ENCODE measurements around the gene ATP6V1C2. TPM values are rescaled to one million over a fixed set of nuclear protein-coding genes. Genes with fewer than 3 reads are reported as not detected.
"Not testable (repeated sequence)": the region's sequence is repeated elsewhere in the genome, so short reads cannot be mapped to it uniquely, and the experiment has no call there.

Gene ATP6V1C2
- total RNA-seq, 1 experiment from 2014 or later = not detected

DNA sequence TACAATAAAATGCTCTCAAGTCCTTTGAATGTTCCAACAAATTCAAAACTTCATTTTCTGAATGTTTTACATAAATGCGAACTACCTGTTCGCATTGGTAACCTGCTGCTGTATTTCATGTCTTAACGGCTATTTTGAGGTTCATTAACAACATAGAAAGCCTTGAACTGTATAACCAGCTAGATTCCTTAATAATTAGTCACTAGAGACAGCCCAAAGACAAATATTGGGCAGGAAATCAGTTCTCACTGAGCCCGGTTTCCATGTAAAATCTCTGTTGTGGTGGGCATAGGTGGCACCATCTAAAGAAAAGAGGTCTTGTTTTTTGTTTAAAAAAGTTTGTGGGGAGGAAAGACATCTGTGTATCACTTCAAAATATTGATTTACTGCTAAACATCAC, 62.0 kb downstream of the ATP6V1C2 start:
- peak; percentile 15 for DNase-seq (ENCODE audit: low read depth)

DNA sequence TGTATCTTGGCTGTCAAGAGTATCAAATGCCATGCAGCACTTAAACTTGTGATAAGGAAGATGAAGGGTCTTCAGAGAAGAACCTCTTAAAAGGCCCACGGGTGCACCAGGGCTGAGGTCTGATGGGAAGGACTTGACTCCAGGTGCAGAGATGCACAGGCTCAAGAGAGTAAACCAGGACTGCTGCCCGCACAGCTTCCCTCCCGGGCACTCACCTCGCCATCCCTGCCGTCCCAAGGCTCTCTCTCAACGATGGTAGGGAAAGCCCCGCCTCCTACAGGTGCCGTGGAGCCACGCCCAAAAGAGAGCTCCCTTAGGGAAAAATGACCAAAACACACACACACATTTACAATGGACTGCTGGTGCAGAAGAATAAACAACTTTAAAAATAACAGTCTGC, 63.3 kb downstream of the ATP6V1C2 start:
- no peak for DNase-seq (ENCODE audit: low read depth)

DNA sequence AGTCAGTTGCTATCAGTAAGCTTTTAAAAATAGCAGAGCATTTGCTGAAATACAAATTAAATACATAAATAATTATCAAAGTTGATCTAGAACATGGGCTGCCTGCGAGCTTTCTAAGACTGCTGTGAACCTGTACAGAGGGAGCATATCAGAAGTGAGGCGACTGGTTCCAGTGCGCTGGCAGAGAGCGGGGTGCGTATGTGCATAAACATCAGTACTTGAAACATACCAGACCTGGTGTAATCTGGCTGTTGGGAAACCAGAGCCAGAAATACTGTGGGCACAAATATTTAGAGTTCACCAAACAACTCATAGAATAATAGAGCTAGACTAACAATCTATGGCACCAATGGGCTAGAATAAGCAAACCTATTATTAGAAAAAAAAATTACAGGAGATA, 63.8 kb downstream of the ATP6V1C2 start:
- no peak for DNase-seq (ENCODE audit: low read depth)

DNA sequence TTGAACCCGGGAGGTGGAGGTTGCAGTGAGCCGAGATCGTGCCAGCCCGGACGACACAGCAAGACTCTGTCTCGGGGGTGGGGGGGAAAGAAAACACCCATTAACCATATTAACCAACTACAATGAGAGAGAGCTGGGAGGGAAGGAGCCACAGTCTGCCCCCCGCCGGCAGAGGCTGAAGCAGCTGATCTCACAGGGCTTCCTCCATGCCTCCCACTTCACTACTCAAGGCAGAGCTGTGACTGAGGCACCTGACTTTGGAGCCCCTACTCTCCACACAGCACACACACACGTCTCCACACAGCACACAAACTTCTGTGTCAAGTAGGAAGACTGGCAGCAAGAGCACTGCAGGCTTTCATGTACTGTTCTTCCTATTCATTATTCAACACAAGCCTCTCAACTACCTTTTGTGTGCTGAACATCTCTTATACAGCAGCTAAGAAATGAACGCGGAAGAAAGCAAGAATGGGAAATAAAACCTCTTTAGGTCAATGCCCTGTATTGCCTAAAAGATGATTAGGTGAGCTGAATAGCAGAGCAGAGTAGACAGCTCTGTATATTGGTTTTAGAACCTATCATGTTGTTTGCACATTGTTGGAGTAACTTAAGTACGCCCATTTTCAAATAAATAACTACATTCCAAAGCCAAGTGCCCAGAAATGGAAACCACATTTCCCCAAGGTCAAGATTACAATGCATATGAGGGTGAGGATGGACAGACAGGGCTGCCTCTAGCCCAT, 65.0 kb downstream of the ATP6V1C2 start:
- DNase-seq (ENCODE audit: low read depth) = no peak

DNA sequence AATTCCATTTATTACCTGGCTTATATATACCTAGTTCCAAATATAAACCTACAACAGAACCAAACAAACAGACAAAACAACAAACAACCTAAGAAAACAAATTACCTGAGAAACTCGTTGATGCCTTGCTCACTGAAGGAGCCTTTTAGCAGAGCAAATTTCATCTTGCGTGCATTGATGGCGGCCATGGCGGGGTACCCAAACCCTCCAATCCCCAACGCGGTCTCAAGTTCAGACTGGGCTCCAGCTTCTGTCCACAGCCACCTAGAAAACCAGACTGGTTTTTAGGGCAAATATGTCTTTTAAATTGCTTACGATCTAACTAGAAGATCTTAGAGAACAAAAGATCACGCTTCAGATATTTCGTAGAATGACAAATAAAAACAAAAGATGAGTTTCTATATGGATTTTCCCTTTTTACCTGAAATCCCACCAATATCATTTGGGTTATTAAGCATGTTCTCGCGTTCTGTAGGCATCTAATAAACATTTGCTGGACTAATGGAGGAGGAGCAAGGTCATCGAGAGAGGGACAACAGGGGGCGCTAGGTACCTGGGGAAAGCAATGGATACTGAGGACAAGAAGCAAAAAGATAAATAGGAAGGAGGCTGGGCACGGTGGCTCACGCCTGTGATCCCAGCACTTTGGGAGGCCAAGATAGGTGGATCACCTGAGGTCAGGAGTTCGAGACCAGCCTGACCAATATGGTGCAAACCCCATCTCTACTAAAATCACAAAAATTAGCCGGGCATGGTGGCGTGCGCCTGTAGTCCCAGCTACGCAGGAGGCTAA, 65.9 kb downstream of the ATP6V1C2 start:
- peak; percentile 24 for DNase-seq (ENCODE audit: low read depth)

DNA sequence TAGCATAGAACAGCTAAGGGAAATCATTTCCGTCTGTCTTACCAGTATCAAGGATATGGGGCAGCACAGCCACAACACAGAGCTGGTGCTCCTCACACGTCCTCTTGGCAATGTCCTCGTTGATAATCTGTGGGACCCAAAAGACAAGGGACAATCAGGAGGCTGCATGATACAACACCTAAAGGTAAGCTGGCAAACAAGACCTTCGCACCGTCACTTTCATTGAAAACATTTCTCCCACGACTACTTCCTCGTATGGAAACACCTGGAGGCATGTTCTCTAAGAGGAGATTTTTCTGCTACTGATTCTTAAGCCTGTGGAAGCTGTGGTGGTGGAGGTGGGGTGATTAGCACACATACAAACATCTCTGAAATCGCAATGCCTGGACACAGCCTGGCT, 67.4 kb downstream of the ATP6V1C2 start:
- DNase-seq (ENCODE audit: low read depth) = no peak

DNA sequence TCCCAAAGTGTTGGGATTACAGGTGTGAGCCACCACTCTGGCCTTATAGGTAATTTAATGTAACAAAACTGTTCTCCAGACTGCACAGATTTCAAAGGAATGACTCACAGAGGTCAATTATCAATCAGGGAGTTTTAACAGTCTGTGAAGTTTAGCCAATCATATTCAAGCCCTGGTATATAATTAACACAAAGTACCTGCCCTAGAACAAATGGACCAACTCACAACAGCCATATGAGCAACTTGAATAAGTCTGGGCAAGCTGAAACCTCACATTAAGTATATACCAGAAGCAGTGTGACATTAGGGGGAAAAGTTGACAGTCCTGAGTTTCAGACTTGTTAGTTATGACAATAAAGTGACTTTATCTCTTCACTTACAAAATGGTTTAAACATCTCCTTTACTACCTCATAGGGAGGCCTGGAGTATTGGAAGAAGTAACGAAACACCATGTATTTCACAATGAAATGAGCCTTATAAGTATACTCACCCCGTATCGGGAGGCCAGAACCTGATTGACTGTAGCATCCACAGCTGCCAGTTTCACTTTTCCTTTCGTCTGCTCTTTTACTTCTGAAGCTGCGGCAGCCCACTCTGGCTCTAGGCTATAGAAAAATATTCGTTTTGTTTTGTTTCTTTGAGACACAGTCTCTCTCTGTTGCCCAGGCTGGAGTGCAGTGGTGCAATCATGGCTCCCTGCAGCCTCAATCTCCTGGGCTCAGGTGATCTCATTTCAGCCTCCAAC, 69.0 kb downstream of the ATP6V1C2 start:
- DNase-seq (ENCODE audit: low read depth) = no peak

DNA sequence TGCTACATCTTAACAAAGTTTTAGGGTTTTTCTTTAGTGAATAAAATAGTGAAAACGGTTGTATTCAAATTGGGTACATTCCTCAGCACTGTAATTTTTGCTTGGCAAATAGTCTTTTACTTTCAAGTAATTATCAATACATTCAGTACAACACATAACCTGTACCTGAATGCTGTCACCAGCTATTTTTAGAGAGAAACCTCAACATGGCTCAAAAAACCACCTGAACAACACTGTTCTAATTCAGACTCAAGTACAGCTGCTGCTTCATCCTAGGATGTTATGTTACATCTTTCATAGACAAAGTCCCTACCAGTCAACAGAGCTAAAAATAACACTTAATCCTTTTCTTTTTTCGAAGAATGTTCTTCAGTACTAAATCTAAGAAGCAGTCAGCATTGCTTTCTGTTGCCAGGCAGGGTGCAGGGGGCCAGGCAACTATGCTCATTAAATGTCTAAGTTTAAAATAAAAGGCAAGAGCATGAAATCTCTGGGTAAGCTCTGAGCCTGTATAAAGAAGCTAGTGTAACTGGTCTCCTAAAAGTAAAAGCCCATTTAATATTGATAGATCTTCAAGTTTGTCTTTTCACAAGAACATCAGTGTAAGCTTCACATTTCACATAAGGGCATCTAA, 70.7 kb downstream of the ATP6V1C2 start:
- DNase-seq (ENCODE audit: low read depth) = no peak

DNA sequence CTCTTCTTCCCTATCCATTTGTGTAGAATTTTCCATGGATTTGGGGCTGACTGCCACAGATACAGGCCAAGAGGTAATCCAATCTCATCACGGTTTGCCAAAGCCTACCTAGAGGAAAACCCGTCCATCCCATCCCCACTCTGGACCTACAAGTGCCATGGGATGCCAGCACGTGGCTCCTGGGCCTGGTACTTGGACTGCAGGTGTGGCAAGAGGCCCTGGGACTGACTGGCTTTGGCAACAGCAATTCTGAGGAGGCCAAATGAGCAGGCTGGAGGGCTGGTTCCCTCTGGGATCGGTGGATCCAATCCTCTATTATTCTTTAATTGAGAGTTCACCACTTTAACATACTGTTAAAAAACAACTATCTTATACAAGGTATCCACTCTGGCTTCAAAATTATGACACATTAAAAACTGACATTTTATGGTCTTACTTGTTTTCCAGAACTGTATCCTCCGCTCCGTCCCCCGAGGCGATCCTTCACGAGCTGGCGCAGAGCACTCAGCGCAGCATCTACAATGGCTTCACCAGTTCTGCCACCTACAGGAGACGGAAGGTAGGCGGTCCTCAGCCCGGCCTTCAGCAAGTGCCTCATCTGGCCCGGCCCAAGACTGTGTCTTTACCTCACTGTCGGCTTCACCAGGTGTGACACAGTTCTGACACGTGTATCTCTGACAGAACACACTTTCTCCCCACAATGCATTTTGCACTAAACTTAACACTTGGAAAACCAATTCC, 71.4 kb downstream of the ATP6V1C2 start:
- no peak for DNase-seq (ENCODE audit: low read depth)

DNA sequence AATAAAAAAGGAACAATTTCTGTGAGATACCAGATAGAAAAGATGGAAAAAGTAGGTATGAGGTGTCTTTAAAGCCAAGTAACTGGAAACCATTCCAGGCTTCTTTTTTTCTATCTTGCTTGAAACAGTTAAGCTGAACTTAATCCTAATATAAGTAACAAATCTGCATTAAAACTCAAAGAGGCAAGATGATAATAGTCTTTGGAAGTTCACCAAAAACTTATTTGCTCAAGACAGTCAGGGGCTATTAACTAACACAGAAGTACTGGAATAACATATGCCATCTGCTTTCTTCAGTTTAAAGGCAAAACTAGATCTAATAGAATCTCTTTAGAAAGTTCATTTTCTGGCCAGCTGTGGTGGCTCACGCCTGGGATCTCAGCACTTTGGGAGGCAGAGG, 72.4 kb downstream of the ATP6V1C2 start:
- DNase-seq (ENCODE audit: low read depth) = no peak

DNA sequence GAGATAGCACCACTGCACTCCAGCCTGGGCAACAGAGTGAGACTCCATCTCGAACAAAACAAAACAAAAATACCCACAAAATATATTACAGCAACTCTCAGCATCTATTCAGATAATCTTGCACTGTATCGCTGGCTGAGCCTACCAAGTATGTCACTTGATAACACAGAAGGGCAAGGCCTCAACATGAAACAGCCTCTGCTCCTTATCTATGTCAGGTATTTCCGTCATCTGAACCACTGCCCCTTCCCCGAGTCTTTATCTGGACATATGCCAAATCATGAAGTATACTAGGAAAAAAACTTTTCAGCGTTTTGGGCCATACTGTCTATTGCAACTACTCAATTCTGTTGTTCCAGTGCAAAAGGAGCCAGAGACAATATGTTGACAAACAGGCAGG, 73.4 kb downstream of the ATP6V1C2 start:
- DNase-seq (ENCODE audit: low read depth) = no peak

DNA sequence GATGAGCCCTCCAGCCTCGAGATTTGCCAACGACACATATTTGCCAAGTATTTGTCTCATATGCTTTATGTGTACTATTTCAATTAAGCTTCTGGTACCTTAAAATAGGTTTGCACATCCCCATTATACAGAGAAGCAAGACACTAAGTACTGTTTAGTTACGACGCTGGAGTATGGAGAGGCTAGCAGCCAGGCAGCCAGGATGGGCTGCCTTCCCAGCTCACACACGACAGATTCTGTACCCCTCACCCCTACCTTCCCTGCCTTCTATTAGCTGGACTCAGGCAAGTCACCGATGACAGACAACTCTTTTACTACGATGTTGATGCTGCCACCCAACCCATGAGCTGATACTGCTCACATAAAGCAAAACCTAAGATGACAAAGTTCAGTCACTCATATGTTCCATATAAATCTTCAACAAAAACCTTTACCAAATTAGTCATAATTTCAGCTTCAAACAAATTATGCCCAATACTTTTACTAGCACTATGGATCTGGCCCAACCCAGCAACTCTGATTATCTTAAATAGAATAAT, 74.1 kb downstream of the ATP6V1C2 start:
- no peak for DNase-seq (ENCODE audit: low read depth)

DNA sequence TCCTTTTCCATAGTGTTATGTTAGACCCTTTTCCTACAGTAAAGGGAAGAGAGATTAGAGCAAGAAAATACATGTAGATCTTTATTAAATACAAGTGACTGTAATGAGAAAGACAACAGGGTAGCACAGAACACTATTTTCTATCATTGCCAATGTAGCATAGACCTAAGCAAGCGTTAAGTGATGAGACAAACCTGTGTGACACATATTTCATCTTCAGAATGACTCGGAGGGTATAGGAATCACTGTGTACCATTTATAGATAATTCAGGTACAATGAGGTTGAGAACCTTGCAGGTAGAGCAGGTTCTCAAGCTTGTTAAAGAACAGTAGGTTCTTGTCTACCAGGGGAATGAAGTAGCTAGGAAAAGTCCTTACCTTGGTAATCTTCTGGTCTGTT, 75.3 kb downstream of the ATP6V1C2 start:
- DNase-seq (ENCODE audit: low read depth) = no peak

DNA sequence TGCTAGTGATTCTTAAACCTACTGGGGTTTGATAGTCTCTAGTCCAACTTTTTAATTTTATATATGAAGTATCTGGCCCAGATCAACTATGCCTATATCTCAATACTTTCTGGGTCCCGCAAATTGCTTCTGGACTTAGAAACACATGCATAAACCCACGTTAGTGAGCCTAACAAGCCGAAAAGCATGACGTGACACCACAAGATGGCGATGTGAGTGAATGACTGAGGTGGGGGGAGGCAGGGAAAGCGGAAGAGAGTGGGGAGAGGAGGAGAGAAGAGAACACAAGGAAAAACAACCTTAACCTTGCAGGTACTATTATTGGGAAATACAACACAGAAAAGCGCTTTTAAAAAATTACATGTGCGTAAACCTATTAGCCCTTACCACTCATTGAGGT, 77.4 kb downstream of the ATP6V1C2 start:
- DNase-seq (ENCODE audit: low read depth) = no peak

DNA sequence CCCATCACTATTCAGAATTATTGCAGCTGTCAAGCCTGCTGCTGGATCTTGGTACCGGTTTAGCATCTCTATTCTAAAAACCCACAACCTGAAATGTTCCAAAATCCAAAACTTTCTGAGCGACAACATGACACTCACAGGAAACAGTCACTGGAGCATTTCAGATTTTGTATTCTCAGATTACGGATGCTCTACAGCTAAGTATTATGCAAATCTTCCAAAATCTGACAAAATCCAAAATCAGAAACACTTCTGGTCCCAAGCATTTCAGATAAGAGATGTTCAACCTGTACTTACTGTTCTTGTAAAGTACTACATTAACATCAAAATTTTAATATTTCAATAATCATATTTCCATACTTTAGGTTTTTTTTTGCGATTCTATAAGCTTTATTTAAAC, 78.7 kb downstream of the ATP6V1C2 start:
- no peak for DNase-seq (ENCODE audit: low read depth)

DNA sequence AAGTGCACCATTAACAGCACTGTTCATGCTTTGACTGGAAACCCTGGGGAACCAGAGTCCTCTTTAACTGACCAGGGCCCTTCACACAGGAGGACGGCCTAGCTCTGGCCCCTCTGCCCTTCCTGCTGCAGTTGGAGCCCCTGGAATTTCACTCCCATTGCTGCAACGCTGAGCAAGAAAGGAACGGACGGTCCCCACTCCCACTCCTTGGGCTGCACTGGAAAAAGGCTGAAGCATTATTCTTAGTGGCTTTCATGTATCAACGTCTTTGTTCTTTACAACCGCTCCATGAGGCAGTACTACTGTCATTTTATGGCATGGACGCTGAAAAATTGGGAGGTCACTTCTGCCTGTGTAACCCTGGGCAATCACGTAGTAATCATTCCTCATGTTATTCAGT, 81.2 kb downstream of the ATP6V1C2 start:
- DNase-seq (ENCODE audit: low read depth) = no peak

DNA sequence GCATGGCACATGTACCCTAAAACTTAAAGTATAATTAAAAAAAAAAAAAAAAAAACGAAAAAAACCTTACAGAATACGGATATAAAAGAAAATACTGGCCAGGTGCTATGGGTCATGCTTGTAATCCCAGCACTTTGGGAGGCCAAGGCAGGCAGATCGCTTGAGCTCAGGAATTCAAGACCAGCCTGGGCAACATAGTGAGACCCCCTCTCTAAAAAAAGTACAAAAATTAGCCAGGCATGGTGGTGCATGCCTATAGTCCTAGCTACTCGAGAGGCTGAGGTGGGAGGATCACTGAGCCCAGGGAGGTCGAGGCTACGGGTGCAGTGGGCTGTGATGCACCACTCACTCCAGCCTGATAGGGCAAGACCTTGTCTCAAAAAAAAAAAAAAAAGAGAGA, 84.6 kb downstream of the ATP6V1C2 start:
- DNase-seq (ENCODE audit: low read depth) = not testable (repeated sequence)

DNA sequence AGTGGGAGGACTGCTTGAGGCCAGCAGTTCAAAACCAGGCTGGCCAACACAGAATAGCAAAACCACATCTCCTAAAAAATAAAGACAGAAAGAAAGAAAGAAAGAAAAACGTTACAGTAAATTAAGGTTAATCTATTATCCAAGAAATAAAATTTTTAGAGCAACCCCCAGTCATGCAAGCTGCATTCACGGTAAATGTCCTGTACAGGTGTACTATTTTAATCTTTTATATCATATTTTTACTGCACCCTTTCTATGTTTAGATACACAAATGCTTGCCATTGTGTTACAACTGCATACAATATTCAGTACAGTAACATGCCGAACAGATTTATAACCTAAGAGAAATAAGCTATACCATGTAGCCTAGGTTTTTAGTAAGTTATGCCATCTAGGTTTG, 85.1 kb downstream of the ATP6V1C2 start:
- no peak for DNase-seq (ENCODE audit: low read depth)

DNA sequence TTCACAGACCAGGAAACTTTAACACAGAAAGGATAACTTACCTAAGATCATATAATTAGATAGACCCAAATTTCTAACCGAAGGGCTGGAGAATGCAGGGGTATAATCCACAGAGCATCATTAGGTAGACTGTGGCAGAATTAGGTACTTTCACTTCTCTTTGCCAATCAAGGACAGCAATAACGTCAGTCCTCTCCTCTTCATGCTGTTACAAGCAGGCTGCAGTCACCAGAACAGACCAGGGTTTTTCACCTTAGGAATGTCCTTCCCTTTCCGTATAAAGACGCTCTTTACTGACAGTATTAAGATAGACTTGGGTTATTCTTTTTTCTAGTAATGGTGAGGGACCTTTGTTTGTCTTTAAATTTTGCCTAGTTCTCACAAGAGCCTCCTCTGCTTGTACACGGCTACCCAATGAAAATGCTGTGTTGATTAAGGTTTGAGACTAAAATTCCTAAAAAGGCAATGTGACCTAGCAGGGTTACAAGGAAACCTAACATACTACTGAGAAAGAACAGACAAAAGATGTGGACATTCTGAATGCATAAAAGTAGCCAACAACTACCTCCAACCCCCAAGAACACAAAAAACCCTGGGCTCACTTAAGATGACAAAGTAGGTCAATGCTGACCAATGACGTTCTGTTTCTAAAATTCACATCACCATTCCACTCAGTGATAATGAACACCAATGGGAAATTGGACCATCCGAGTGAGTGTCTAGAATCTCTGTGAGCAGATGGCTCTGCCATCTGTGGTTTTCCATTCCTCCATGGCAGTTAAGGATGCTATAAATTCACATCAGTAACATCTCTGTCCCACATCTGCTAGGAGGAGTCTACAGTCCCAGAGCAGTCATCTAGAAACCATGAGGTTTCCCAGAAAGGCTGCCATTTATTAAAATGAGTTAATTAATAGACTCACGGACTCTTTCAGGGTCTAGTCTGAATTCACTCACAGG, 89.1 kb downstream of the ATP6V1C2 start:
- DNase-seq (ENCODE audit: low read depth) = no peak

DNA sequence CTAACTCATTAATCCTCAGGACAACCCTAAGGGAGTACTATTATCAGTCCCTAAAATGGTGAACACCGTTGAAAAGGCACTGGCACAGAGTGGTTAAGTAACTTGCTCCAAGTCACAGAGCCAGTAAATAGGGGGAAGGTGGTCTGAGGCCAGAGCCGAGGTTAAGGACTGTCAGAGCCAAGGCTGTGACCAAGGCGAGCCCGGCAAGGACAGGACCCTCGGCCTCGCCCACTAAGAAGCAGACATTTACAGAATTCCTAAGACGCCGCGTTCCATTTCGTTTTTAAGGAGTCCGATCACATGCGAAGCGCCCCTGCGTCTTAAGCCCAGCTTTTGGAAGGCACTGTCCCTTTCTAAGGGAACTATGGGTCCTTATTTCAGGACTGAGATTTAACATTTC, 90.1 kb downstream of the ATP6V1C2 start:
- DNase-seq (ENCODE audit: low read depth) = no peak
